ENCODE measurements around the gene PKP1.

Gene PKP1

DNA sequence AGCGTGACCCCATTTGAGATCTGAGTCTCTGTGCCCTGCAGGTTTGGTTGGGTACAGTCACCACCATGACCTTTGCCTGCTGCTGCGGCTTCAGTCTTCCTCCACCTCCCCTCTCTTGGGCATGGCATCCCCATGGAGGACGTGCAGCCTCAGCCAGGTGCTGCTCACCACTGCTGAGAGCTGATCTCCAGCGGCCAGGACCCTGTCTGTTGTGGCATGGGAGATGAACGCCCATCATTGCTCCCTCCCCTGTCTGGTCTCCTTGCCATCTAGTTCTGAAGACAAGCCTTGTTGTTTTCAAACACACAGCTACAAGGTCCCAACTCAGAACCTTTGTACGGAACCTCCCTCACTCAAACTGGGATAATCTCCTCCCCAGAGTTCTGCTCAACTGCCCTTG, 19.2 kb upstream of the PKP1 start:
- H3K36me3 ChIP-seq = no peaks in the 10 kb centered on the region
- no peaks in the 10 kb centered on the region; the same call in 1 of the 2 replicates for H3K9me3 ChIP-seq
- no peak overlapping the region for H3K4me3 ChIP-seq (ENCODE audit: low read depth, low read length)
- H3K4me1 ChIP-seq = peaks cover 39% of the 10 kb centered on the region
- no peak for TF ChIP-seq CTCF (IDR thresholded peaks at IDR 0.05; ENCODE audit: low read depth, low read length)
- no peak for DNase-seq
- H3K27me3 ChIP-seq = no peaks in the 10 kb centered on the region

DNA sequence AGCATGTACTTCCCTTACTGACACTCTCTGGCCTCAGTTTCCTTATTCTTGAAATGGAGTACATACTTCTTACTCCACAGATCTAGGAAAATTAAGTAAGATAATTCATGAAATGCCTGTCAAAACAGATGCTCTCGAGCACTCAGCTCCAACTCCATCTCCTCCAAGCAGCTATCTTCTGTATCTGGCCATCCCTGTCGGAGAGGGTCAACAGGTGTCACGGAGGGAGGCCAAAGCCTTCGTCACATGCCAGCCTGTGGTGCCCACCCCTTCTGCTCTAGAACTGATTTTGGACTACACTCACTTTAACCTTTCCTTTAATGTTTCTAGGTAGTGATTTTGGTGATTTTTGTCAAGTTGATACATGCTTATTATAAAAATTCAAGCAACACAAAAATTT, 18.8 kb upstream of the PKP1 start:
- no peaks in the 10 kb centered on the region for H3K36me3 ChIP-seq
- H3K4me3 ChIP-seq (ENCODE audit: low read depth, low read length) = no peak overlapping the region
- no peaks in the 10 kb centered on the region; the same call in 1 of the 2 replicates for H3K9me3 ChIP-seq
- H3K27me3 ChIP-seq = no peaks in the 10 kb centered on the region
- no peak for DNase-seq
- H3K4me1 ChIP-seq = peaks cover 44% of the 10 kb centered on the region
- no peak for TF ChIP-seq CTCF (IDR thresholded peaks at IDR 0.05; ENCODE audit: low read depth, low read length)

DNA sequence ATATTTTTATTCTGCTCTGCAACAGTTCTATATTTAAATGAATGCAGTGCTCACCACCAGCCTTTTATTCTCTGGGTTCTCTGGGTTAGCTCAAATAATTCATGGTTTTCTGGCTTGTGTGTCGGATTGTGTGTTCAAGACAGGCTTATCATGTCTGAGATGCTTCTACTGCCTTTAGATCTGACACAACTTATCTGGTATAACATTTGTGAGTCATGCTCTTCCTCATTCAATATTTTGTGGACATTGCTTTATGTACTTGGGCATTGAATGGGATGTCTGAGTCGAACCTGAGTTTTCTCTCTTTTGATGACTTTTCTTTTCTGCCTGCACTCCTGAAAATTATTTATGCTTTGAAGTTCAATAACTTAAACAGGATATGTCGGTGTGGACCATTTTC, 17.6 kb upstream of the PKP1 start:
- peaks cover 37% of the 10 kb centered on the region for H3K4me1 ChIP-seq
- H3K4me3 ChIP-seq (ENCODE audit: low read depth, low read length) = no peak overlapping the region
- no peaks in the 10 kb centered on the region for H3K36me3 ChIP-seq
- no peaks in the 10 kb centered on the region for H3K27me3 ChIP-seq
- no peak for TF ChIP-seq CTCF (IDR thresholded peaks at IDR 0.05; ENCODE audit: low read depth, low read length)
- no peaks in the 10 kb centered on the region; the same call in 1 of the 2 replicates for H3K9me3 ChIP-seq
- DNase-seq = no peak

- Histone ChIP-seq H3K27me3 (no peaks in the 10 kb centered on the region), H3K4me3 (ENCODE audit: low read depth, low read length) (no peak overlapping the region), H3K4me1 (peaks cover 37% of the 10 kb centered on the region), H3K9me3 (no peaks in the 10 kb centered on the region; the same call in 1 of the 2 replicates), H3K36me3 (no peaks in the 10 kb centered on the region)
- no peak for TF ChIP-seq CTCF (IDR thresholded peaks at IDR 0.05; ENCODE audit: low read depth, low read length)
- DNase-seq = no peak
Measured at GRCh38 chr1:201266276-201266675, 17.0 kb upstream of the PKP1 start.

DNA sequence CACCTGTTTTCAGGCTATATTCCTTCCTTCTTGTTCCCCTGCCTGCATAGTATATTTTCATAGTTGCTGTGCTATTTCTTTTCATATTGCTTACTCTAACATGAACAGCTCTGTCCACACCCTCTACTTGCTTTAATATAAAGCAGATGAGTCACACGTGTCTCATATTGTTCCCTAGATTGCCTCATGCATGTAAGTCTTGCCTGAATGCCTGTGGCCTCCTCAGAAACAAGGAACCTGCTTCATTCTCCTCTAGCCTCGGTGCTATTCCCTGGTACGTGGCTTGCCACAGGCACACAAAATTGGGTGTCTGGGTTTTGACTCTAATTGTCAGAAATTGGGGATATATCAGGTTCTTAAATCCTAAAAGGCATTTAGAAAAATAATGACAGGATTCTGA, 16.5 kb upstream of the PKP1 start:
- H3K36me3 ChIP-seq = no peaks in the 10 kb centered on the region
- no peaks in the 10 kb centered on the region for H3K27me3 ChIP-seq
- H3K4me3 ChIP-seq (ENCODE audit: low read depth, low read length) = no peak overlapping the region
- DNase-seq = no peak
- H3K9me3 ChIP-seq = no peaks in the 10 kb centered on the region; the same call in 1 of the 2 replicates
- H3K4me1 ChIP-seq = peaks cover 37% of the 10 kb centered on the region
- no peak for TF ChIP-seq CTCF (IDR thresholded peaks at IDR 0.05; ENCODE audit: low read depth, low read length)

DNA sequence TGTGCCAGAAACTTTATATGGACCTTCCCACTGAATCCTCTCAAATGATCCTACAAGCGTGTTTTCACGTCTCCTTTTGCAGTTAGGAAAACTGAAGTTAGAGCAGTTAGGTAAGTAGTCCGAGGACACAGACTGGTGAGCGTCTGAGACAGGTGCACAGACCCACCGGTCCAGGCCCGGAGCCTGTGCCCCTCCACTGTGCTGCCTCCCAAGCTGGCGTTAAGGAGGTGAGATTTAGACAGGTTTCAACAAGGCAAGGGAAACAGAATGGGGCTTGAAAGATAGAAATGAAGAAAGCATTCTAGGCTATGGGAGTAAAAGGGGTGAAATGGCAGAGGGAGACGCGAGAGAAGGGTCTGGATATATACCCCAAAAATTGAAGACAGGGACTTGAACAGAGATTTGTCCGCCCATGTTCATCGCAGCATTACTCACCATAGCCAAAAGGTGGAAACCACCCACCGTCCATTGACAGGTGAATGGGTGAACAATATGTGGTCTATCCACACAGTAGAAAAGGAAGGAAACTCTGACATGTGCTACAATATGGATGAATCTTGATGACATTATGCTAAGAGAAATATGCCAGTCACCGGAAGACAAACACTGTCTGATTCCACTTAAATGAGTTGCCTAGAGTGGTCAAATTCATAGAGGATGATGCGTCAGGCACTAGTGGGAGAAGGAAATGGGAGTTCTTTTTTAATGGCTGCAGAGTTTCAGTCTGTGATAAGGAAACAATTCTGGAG, 15.7 kb upstream of the PKP1 start:
- DNase-seq = no peak
- Histone ChIP-seq H3K4me1 (peaks cover 37% of the 10 kb centered on the region), H3K36me3 (no peaks in the 10 kb centered on the region), H3K27me3 (no peaks in the 10 kb centered on the region), H3K9me3 (no peaks in the 10 kb centered on the region), H3K4me3 (ENCODE audit: low read depth, low read length) (no peak overlapping the region)
- TF ChIP-seq CTCF (IDR thresholded peaks at IDR 0.05; ENCODE audit: low read depth, low read length) = no peak
